Heart right ventricle (tissue), 16 donors: ENCODE data around the gene FLNC. TPM values are rescaled to one million over a fixed set of nuclear protein-coding genes. Genes with fewer than 3 reads are reported as not detected.

Source experiments
- ATAC-seq, 8 donors: fragments of 200-7000 bp; cut with Tn5 transposase; one replicate each; pipeline ENCODE4 v1.9.1; 2020; ENCODE audit warnings: mild to moderate bottlenecking in 8 of 8, moderate library complexity in 8 of 8, moderate number of reproducible peaks in 1 of 8
- DNase-seq, 2 donors: peaks; one replicate each; pipeline ENCODE4 v3.0.0-alpha.2; 2020
- H3K27ac ChIP-seq, 10 donors: fragments of 200-600 bp; sonication (generic) in 2 of 10; one replicate each; pipeline versions ENCODE4 v1.5.0 to v1.8.0; 2020 to 2022; ENCODE audit warnings: mild to moderate bottlenecking in 3 of 10
- H3K27me3 ChIP-seq, 7 donors: fragments of 200-600 bp; one replicate each; pipeline ENCODE4 v1.8.0; 2021 to 2022; ENCODE audit warnings: mild to moderate bottlenecking in 2 of 7
- H3K36me3 ChIP-seq, 9 donors: fragments of 200-600 bp; sonication (generic) in 1 of 9; one replicate each; pipeline versions ENCODE4 v1.5.0 to v1.8.0; 2020 to 2022; ENCODE audit warnings: mild to moderate bottlenecking in 2 of 9
- H3K4me1 ChIP-seq, 9 donors: fragments of 200-600 bp; sonication (generic) in 1 of 9; one replicate each; pipeline versions ENCODE4 v1.5.0 to v1.8.0; 2020 to 2022; ENCODE audit warnings: mild to moderate bottlenecking in 4 of 9
- H3K4me3 ChIP-seq, 10 donors: fragments of 200-600 bp; sonication (generic) in 2 of 10; one replicate each; pipeline versions ENCODE4 v1.5.0 to v1.8.0; 2020 to 2022; ENCODE audit warnings: mild to moderate bottlenecking in 7 of 10, moderate library complexity in 2 of 10
- H3K9me3 ChIP-seq, 11 donors: fragments of 200-600 bp in 10 of 11; sonication (generic) in 2 of 11; one replicate each; pipeline versions ENCODE4 v1.5.0 to v1.8.0; 2013 to 2022; ENCODE audit warnings: mild to moderate bottlenecking in 2 of 11, control low read depth in 1 of 11, moderate library complexity in 1 of 11
- CTCF ChIP-seq, 9 donors: fragments of 200-600 bp; sonication (generic) in 2 of 9; IDR thresholded peaks; one replicate each; pipeline versions ENCODE4 v1.5.0 to v1.8.0; 2021 to 2022; ENCODE audit warnings: antibody characterized with exemption in 9 of 9, mild to moderate bottlenecking in 5 of 9, moderate library complexity in 1 of 9
- WGBS, 2 donors: extraction: QIAGEN DNeasy Blood & Tissue Kit; methylation state at CpG; one replicate each; pipeline ENCODE4 v1.1.7; 2013; ENCODE audit warnings: inconsistent platforms in 1 of 2; 5-methylcytosine and 5-hydroxymethylcytosine counted together
- intact Hi-C, 10 donors: fragments of 100-400 bp; cut with DNase I; formaldehyde crosslinking; loops; one replicate each; pipeline versions ENCODE4 v1.11.1 to v1.14.2; 2022
- polyA plus RNA-seq, 2 donors: library from polyadenylated mRNA; stranded (reverse); fragments of 200-250 nt; gene quantifications; one replicate each; pipeline ENCODE4 v1.2.3, GENCODE V29; 2013
- total RNA-seq, 10 donors: library from RNA; stranded (reverse); fragmentation: NEBNext Ultra II Directional in 3 of 10; extraction: Animal tissue kit (Norgen Biotek cat#: 25700) in 3 of 10; gene quantifications; one replicate each; pipeline versions ENCODE4 v1.2.1 to v1.2.4, GENCODE V29; 2021 to 2023
- donor health status: Arrhythmogenic right ventricular cardiomyopathy.
- donor health status: ischemic (EF 13 %, LVEDD 7.1; RV severe dilation, severe dysfunction).
- donor health status: healthy with polysubstance abuse.
- donor health status: DM: no; HTN: yes; CAD: no.
- donor health status: DM: no; HTN: no; CAD: no.
- donor health status: ischemic (EF 25% LVEDD 6.9; RV normal size, moderate dysfunction).
- donor health status: ischemic (EF 25% LVEDD 5.7; RV mildly dilated, moderate dysfunction).
- donor health status: healthy.
- donor health status: DM: yes; HTN: yes; CAD: no.
- donor health status: Ischemic cardiomyopathy.
- donor health status: ischemic (EF 35%, LVEDD 5.7; RV mildly dilated, moderate dysfunction).
- donor health status: nonischemic (EF 11% LVEDD 7.7; RV severe dilation, severe dysfunction).
- donor health status: DM: yes; HTN: yes; CAD: no.
- donor health status: PGD.
- donor health status: ischemic (EF 29% LVEDD 5.4; RV normal size, mild dysfunction).
- donor health status: nonischemic (EF 23%, LVEDD 6.1; RV moderate dilation, normal function).

FLNC gene
- total and polyA plus RNA-seq, 12 donors: 223 to 2,445 (median 1,163) TPM

DNA sequence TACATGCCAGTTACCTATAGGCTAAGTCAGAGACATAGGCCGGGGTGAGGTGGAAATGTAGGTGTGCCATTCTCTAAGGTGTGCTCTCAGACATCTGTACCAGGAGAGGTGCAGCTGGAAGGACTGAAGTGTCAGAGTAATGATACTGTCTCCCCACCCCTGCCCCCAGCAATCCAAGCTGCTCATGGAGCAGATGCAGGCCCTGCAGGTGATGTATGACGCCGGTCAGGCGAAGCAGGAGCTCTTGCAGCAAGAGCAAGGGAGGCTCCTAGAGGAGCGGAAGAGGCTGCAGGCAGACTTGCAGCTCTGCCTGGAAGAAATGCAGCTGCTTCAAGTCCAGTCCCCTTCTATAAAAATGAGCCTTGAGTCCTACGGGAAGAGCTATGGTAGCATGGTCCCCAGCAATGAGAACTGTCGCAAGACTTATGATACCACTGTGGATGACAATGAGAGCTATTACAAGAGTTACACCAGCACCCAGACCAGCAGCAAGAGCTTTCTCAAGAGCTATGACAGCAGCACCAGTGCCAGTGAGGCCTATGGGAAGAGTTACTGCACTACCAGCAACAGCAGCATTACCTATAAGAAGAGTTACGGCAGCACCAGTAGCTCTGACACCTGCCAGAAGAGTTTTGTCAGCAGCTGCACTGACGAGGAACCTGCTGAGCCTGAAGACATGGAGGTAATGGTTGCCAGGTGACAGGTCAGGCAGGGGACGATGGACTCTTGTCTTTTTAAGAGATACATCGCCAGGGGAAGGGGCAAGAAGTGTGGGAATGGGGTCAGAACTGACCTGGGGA lies 18.4 kb upstream of the FLNC start:
- H3K36me3 ChIP-seq: peaks cover 0 to 7% (median 0%) of the 10 kb centered on the region in 9 donors

DNA sequence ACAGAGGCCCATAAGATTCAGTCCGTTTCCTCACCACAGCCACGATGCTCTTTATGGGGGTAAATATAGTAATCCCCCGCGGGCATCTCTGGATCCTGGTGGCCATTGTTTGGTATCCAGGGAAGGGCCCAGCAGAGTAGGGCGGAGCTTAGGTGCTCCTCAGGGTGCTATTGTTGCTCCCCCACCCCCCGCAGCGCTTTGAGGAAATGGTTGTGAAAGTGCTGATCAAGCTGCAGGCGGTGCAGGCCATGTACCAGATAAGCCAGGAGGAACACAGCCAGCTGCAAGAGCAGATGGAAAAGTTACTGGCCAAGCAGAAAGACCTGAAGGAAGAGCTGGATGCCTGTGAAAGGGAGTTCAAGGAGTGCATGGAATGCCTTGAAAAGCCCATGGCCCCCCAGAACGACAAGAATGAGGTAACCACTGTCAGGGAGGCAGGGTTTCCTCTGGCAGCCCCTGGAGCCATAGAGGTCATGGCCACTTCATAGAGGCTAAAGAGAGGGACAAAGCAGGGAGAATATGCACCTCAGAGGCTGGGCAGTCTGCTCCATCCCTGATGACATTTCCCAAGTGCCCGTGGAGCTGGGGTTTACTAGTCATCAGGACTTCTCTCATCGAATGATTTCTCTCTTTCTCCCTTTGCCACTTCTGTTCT lies 17.6 kb upstream of the FLNC start:
- H3K4me3 ChIP-seq: no peak overlapping the region
- ATAC-seq: peak in 7 of 8 donors; percentile 39 to 80 (median 61)

More for the DNA sequence above, 18.4 kb upstream of the FLNC start:
- ATAC-seq: no peak
- Histone ChIP-seq H3K27me3 (no peaks in the 10 kb centered on the region), H3K9me3 (no peaks in the 10 kb centered on the region), H3K27ac (no peak overlapping the region), H3K4me1 (peaks cover 0 to 15% (median 10%) of the 10 kb centered on the region in 9 donors), H3K4me3 (no peak overlapping the region)
- no peak for TF ChIP-seq CTCF (IDR thresholded peaks at IDR 0.05)
- no peak for DNase-seq
- 96 to 97% methylated on average over 11 of the region's 11 CpGs for WGBS, 2 donors
- intact Hi-C loops: no loop called here

GRCh38 chr7:128814499-128814898 lies 15.7 kb upstream of the FLNC start:
- no peak for TF ChIP-seq CTCF (IDR thresholded peaks at IDR 0.05)
- DNase-seq (no peak), ATAC-seq (no peak)
- Histone ChIP-seq H3K36me3 (peaks cover 0 to 7% (median 0%) of the 10 kb centered on the region in 9 donors), H3K9me3 (no peaks in the 10 kb centered on the region), H3K4me1 (peaks cover 0 to 15% (median 10%) of the 10 kb centered on the region in 9 donors), H3K27ac (no peak overlapping the region), H3K27me3 (no peaks in the 10 kb centered on the region), H3K4me3 (no peak overlapping the region)
- intact Hi-C loops: no loop called here
- 88 to 91% methylated on average over 6 of the region's 6 CpGs for WGBS, 2 donors

More for the DNA sequence above, 17.6 kb upstream of the FLNC start:
- intact Hi-C loops: no loop called here
- no peaks in the 10 kb centered on the region for H3K27me3 ChIP-seq
- H3K4me1 ChIP-seq: peaks cover 0 to 15% (median 10%) of the 10 kb centered on the region in 9 donors
- H3K27ac ChIP-seq: peak overlapping the region in 1 of 10 donors; percentile 28
- peak; percentile 48 to 54 for DNase-seq
- peaks cover 0 to 7% (median 0%) of the 10 kb centered on the region in 9 donors for H3K36me3 ChIP-seq
- no peaks in the 10 kb centered on the region for H3K9me3 ChIP-seq
- TF ChIP-seq CTCF (IDR thresholded peaks at IDR 0.05): no peak
- 44 to 45% methylated on average over 11 of the region's 11 CpGs for WGBS, 2 donors

GRCh38 chr7:128815289-128815942 lies 14.8 kb upstream of the FLNC start:
- Histone ChIP-seq H3K9me3 (no peaks in the 10 kb centered on the region), H3K4me1 (peaks cover 0 to 15% (median 10%) of the 10 kb centered on the region in 9 donors), H3K36me3 (peaks cover 0 to 4% (median 0%) of the 10 kb centered on the region in 9 donors), H3K27me3 (no peaks in the 10 kb centered on the region), H3K27ac (no peak overlapping the region), H3K4me3 (no peak overlapping the region)
- WGBS, 2 donors: 81 to 87% methylated on average over 7 of the region's 7 CpGs
- intact Hi-C loops: no loop called here
- TF ChIP-seq CTCF (IDR thresholded peaks at IDR 0.05): no peak
- ATAC-seq (no peak), DNase-seq (no peak)
